Colonic mucosa (tissue), 4 donors: ENCODE results near the gene EID2. TPM values are rescaled to one million over a fixed set of nuclear protein-coding genes. Genes with fewer than 3 reads are reported as not detected.

Experiments used
- DNase-seq: peaks from one replicate; pipeline ENCODE4 v3.0.0-alpha.2; 2020
- H3K27ac ChIP-seq: fragments of 200-600 bp; one replicate; pipeline ENCODE4 v1.8.0; 2021
- H3K27me3 ChIP-seq: fragments of 200-600 bp; one replicate; pipeline ENCODE4 v1.8.0; 2021
- H3K36me3 ChIP-seq: fragments of 200-600 bp; one replicate; pipeline ENCODE4 v1.8.0; 2021
- H3K4me1 ChIP-seq: fragments of 200-600 bp; one replicate; pipeline ENCODE4 v1.8.0; 2021; ENCODE audit warnings: mild to moderate bottlenecking
- H3K4me3 ChIP-seq: fragments of 200-600 bp; one replicate; pipeline ENCODE4 v1.8.0; 2021
- H3K9ac ChIP-seq, 2 donors: one replicate each; pipeline ENCODE4 v1.7.0; 2013; ENCODE audit warnings: control low read depth in 2 of 2, low read depth in 2 of 2, low read length in 2 of 2
- H3K9me3 ChIP-seq: fragments of 200-600 bp; one replicate; pipeline ENCODE4 v1.8.0; 2021
- CTCF ChIP-seq: fragments of 200-600 bp; IDR thresholded peaks from one replicate; pipeline ENCODE4 v1.8.0; 2022; ENCODE audit warnings: antibody characterized with exemption, mild to moderate bottlenecking
- intact Hi-C: fragments of 100-400 bp; cut with DNase I; formaldehyde crosslinking; loops from one replicate; pipeline ENCODE4 v1.14.1; 2022
- total RNA-seq, 2 donors: library from RNA; stranded (reverse); fragmentation: NEBNext Ultra II Directional in 1 of 2; extraction: Animal tissue kit (Norgen Biotek cat#: 25700) in 1 of 2; gene quantifications; one replicate each; pipeline ENCODE4 v1.2.1, GENCODE V29; 2021
- donor health status: healthy.
- donor health status: DM: no; HTN: no; CAD: no.
- donor health status: DM: no; HTN: no; CAD: no.

The EID2 gene
- total RNA-seq, 2 donors from 2014 or later: 11.4 to 11.9 TPM

DNA sequence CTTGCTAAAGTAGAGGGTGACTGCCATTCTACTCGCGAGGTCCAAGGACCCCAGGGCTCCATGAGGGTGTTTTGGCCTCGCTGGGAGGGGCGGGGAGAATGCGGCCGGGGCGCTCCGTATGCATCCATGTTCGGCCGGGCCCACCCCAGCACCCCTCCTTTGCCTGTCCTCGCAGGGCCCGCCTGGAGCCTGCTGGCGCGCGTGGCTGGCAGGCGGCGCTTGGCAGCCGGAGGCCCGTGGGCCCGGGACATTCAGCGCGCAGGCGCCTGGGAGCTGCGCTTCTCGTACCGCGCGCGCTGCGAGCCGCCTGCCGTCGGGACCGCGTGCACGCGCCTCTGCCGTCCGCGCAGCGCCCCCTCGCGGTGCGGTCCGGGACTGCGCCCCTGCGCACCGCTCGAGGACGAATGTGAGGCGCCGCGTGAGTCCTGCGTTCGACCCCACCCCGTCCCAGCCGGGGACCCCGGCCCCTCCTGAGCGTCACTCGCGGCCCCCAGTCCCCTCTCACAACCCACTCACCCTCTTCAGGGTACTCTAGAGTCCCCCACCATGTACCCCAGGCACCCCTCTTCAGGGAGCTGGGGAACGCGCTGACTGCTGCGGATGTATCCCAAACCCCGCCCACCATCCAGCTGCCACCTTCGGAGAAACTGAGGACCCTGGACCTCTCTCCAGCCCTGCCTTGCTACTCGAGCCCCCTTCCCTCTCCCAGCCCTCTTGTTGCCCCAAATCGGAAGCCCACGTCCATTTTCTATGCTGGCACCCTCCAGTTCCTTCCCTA lies 37.1 kb downstream of the EID2 start:
- TF ChIP-seq CTCF: peak; percentile 87
- intact Hi-C loops: no loop called here
- Histone ChIP-seq H3K27me3 (peaks cover 45% of the 10 kb centered on the region), H3K9ac (no peak overlapping the region), H3K4me3 (no peak overlapping the region), H3K36me3 (no peaks in the 10 kb centered on the region), H3K4me1 (peaks cover 15% of the 10 kb centered on the region), H3K9me3 (no peaks in the 10 kb centered on the region), H3K27ac (no peak overlapping the region)
- peak; percentile 59 for DNase-seq

GRCh38 chr19:39501340-39501739 lies 38.6 kb downstream of the EID2 start:
- no peak for DNase-seq
- Histone ChIP-seq H3K4me3 (no peak overlapping the region), H3K36me3 (no peaks in the 10 kb centered on the region), H3K27ac (no peak overlapping the region), H3K4me1 (peaks cover 18% of the 10 kb centered on the region), H3K9ac (no peak overlapping the region), H3K27me3 (peaks cover 32% of the 10 kb centered on the region), H3K9me3 (no peaks in the 10 kb centered on the region)
- TF ChIP-seq CTCF: no peak
- intact Hi-C loops: no loop called here

DNA sequence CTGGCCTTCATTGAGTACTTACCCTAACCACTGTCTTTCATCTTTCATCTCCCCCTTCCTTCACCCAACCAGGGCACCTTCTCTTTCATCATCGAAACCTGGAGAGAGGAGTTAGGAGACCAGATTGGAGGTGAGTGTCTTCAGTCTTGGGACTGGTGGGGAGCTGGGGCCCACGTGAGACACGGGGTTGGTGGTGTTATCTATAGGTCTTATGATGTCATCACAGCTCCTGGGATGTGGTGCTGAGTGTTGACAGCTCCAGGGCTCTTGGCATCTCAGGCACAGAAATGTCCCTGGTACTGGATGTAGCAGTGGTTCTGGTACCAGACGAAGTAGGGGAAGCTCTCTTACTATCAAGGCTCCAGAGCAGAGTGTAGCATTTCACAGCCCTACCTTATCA lies 39.4 kb downstream of the EID2 start:
- H3K27ac ChIP-seq: no peak overlapping the region
- no peak overlapping the region for H3K9ac ChIP-seq
- intact Hi-C loops: no loop called here
- no peaks in the 10 kb centered on the region for H3K9me3 ChIP-seq
- H3K4me1 ChIP-seq: peaks cover 18% of the 10 kb centered on the region
- peaks cover 29% of the 10 kb centered on the region for H3K27me3 ChIP-seq
- no peaks in the 10 kb centered on the region for H3K36me3 ChIP-seq
- TF ChIP-seq CTCF: no peak
- no peak overlapping the region for H3K4me3 ChIP-seq
- DNase-seq: no peak

DNA sequence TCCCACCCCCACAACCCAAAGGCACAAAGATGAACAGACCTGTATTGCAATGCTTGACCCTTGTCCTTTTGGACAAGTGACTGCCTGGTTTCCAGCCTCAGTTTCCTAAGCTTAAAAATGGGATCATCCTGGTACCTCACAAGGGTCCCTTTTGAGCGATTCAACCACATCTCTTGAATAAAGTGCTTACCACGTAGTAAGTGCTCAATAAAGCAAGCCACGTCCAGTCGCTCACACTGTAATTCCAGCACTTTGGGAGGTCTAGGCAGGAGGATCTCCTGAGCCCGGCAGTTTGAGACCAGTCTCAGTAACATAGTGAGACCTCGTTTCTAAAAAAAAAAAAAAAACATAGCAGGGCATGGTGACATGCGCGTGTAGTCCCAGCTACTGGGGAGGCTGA lies 40.0 kb downstream of the EID2 start:
- H3K27ac ChIP-seq: no peak overlapping the region
- H3K27me3 ChIP-seq: peaks cover 23% of the 10 kb centered on the region
- H3K4me1 ChIP-seq: peaks cover 18% of the 10 kb centered on the region
- intact Hi-C loops: loop anchor here (5.0 kb wide), 1 partner anchor 32 kb away; the partner anchor contains the start of gene EID2B
- no peak for DNase-seq
- H3K9me3 ChIP-seq: no peaks in the 10 kb centered on the region
- no peak for TF ChIP-seq CTCF
- H3K36me3 ChIP-seq: no peaks in the 10 kb centered on the region
- no peak overlapping the region for H3K4me3 ChIP-seq
- no peak overlapping the region for H3K9ac ChIP-seq

- no peak for TF ChIP-seq CTCF
- peak within 1 kb of the TSS in 1 of 2 donors; percentile 21 for H3K9ac ChIP-seq
- intact Hi-C loops: loop anchor here (5.0 kb wide), 1 partner anchor 33 kb away; the partner anchor contains the start of gene EID2B
- H3K4me1 ChIP-seq: peaks cover 18% of the 10 kb centered on the region
- peaks cover 20% of the 10 kb centered on the region for H3K27me3 ChIP-seq
- no peak within 1 kb of the TSS for H3K27ac ChIP-seq
- DNase-seq: no peak
- H3K9me3 ChIP-seq: no peaks in the 10 kb centered on the region
- H3K4me3 ChIP-seq: no peak within 1 kb of the TSS
- no peaks in the 10 kb centered on the region for H3K36me3 ChIP-seq
These were observed 40.9 kb downstream of the EID2 start, which contains the start of gene DLL3 for GRCh38 chr19:39498798-39499642. TSS of gene DLL3 (plus strand) at chr19:39498947. CDS start at chr19:39498975, 28 bp downstream.
